Vagina (tissue), 2 donors: Measurements from ENCODE around the gene TENT5A.
A peak's percentile ranks its signal among the peaks of the same experiment; 100 is the strongest.

ENCODE experiments used
- CTCF ChIP-seq, 3 experiments: fragments of 450-650 bp in 2 of 3; fragments of 200-600 bp in 1 of 3; sonication (generic) in 1 of 3; IDR thresholded peaks; one replicate each; pipeline ENCODE4 v1.5.1; 2017 to 2019; ENCODE audit warnings: antibody characterized with exemption in 3 of 3, mild to moderate bottlenecking in 2 of 3, moderate library complexity in 2 of 3
- POLR2A ChIP-seq, 2 donors: fragments of 450-650 bp; IDR thresholded peaks; one replicate each; pipeline ENCODE4 v1.6.1; 2017; ENCODE audit warnings: antibody characterized with exemption in 2 of 2, mild to moderate bottlenecking in 2 of 2, moderate library complexity in 2 of 2
- POLR2AphosphoS5 ChIP-seq, 2 donors: sonication (generic); formaldehyde crosslinking; IDR thresholded peaks; one replicate each; pipeline ENCODE4 v1.9.0; 2017; ENCODE audit warnings: antibody characterized with exemption in 2 of 2, mild to moderate bottlenecking in 2 of 2, low read depth in 1 of 2; ENCODE audit not compliant: insufficient read depth in 1 of 2

- peak in 1 of 3 experiments; percentile 34 for TF ChIP-seq CTCF (IDR thresholded peaks at IDR 0.05)
- TF ChIP-seq POLR2A (IDR thresholded peaks at IDR 0.05) = peak; percentile 63 to 89
- TF ChIP-seq POLR2AphosphoS5 (IDR thresholded peaks at IDR 0.05; ENCODE audit: insufficient read depth in 1 of 2, low read depth in 1 of 2) = peak; percentile 62 to 95
Measured at GRCh38 chr6:81752084-81752920, at the start of gene TENT5A.
